GM18502 (cell line): ENCODE results near the gene ASPRV1.
"Not testable (repeated sequence)": the region's sequence is repeated elsewhere in the genome, so short reads cannot be mapped to it uniquely, and the experiment has no call there.

ENCODE experiments used
- ATAC-seq: cut with Tn5 transposase; IDR thresholded peaks from one replicate; pipeline ENCODE4 v1.9.1; 2021; ENCODE audit warnings: mild to moderate bottlenecking; ENCODE audit not compliant: unreplicated experiment, poor library complexity

Gene ASPRV1

GRCh38 chr2:69965756-69966445 lies 4.5 kb upstream of the ASPRV1 start:
- ATAC-seq, result no peak

GRCh38 chr2:69964353-69964841 lies 3.0 kb upstream of the ASPRV1 start:
- no peak for ATAC-seq

- no peak for ATAC-seq
Measured at GRCh38 chr2:69962986-69963730, 1.7 kb upstream of the ASPRV1 start.

- ATAC-seq, result no peak
Measured at GRCh38 chr2:69960821-69961220, 610 bp downstream of the ASPRV1 start.

- ATAC-seq, result no peak
Measured at GRCh38 chr2:69959425-69959824, 2.0 kb downstream of the ASPRV1 start.

- ATAC-seq, result no peak
Measured at GRCh38 chr2:69958480-69958879, 3.0 kb downstream of the ASPRV1 start.

- ATAC-seq, result no peak
Measured at GRCh38 chr2:69957965-69958364, 3.5 kb downstream of the ASPRV1 start.

- ATAC-seq, result no peak
Measured at GRCh38 chr2:69956475-69956979, 4.9 kb downstream of the ASPRV1 start.

- ATAC-seq, result no peak
Measured at GRCh38 chr2:69955029-69955428, 6.4 kb downstream of the ASPRV1 start.

- no peak for ATAC-seq
Measured at GRCh38 chr2:69954084-69954483, 7.3 kb downstream of the ASPRV1 start.

GRCh38 chr2:69952336-69953115 lies 8.9 kb downstream of the ASPRV1 start:
- no peak for ATAC-seq

GRCh38 chr2:69950671-69951070 lies 10.8 kb downstream of the ASPRV1 start:
- ATAC-seq, result not testable (repeated sequence)

GRCh38 chr2:69950241-69950640 lies 11.2 kb downstream of the ASPRV1 start:
- no peak for ATAC-seq

- ATAC-seq, result no peak
Measured at GRCh38 chr2:69948963-69949645, 12.3 kb downstream of the ASPRV1 start.

GRCh38 chr2:69948032-69948962 lies 13.1 kb downstream of the ASPRV1 start:
- no peak for ATAC-seq

- no peak for ATAC-seq
Measured at GRCh38 chr2:69947325-69947931, 14.0 kb downstream of the ASPRV1 start.

GRCh38 chr2:69946351-69947324 lies 14.8 kb downstream of the ASPRV1 start:
- peak; percentile 85 for ATAC-seq

- ATAC-seq, result no peak
Measured at GRCh38 chr2:69945941-69946340, 15.5 kb downstream of the ASPRV1 start.
